Measurements from ENCODE around the gene STK11. TPM values are rescaled to one million over a fixed set of nuclear protein-coding genes. Genes with fewer than 3 reads are reported as not detected.

Gene STK11
- total RNA-seq: 10 to 100 TPM; 87.1 to 87.2 TPM

GRCh38 chr19:1205114-1206099, at the start of gene STK11:
STK11 (plus strand) TSS chr19:1205778; CDS start chr19:1206914, 1,136 bp downstream.
- peaks cover 21% of the 10 kb centered on the region for H3K4me1 Mint-ChIP-seq
- H3K9me3 Mint-ChIP-seq: no peaks in the 10 kb centered on the region
- peaks cover 10% of the 10 kb centered on the region for H3K36me3 Mint-ChIP-seq
- peak within 1 kb of the TSS; percentile 97 for H3K4me3 Mint-ChIP-seq
- no peaks in the 10 kb centered on the region for H3K27me3 Mint-ChIP-seq
- peak within 1 kb of the TSS; percentile 91 for H3K27ac Mint-ChIP-seq
- POLR2A ChIA-PET: no interaction called here
- peak; percentile 100 for DNase-seq
- peak; percentile 96 for ATAC-seq (ENCODE audit: low read depth)

GRCh38 chr19:1156305-1156801, 49.2 kb upstream of the STK11 start:
- Mint-ChIP-seq H3K27ac (no peak overlapping the region), H3K9me3 (no peaks in the 10 kb centered on the region), H3K4me3 (no peak overlapping the region), H3K36me3 (no peaks in the 10 kb centered on the region), H3K4me1 (no peaks in the 10 kb centered on the region), H3K27me3 (no peaks in the 10 kb centered on the region)
- POLR2A ChIA-PET: no interaction called here
- no peak for DNase-seq
- ATAC-seq (ENCODE audit: low read depth): no peak

GRCh38 chr19:1156830-1157615, 48.6 kb upstream of the STK11 start:
- Mint-ChIP-seq H3K4me3 (no peak overlapping the region), H3K27ac (no peak overlapping the region), H3K9me3 (no peaks in the 10 kb centered on the region), H3K27me3 (no peaks in the 10 kb centered on the region), H3K36me3 (no peaks in the 10 kb centered on the region), H3K4me1 (no peaks in the 10 kb centered on the region)
- ATAC-seq (ENCODE audit: low read depth): no peak
- DNase-seq: no peak
- POLR2A ChIA-PET: no interaction called here

- H3K27me3 Mint-ChIP-seq: no peaks in the 10 kb centered on the region
- ATAC-seq (ENCODE audit: low read depth) (no peak), DNase-seq (no peak)
- no peak overlapping the region for H3K4me3 Mint-ChIP-seq
- H3K36me3 Mint-ChIP-seq: no peaks in the 10 kb centered on the region
- no peak overlapping the region for H3K27ac Mint-ChIP-seq
- no peaks in the 10 kb centered on the region for H3K9me3 Mint-ChIP-seq
- POLR2A ChIA-PET: no interaction called here
- H3K4me1 Mint-ChIP-seq: no peaks in the 10 kb centered on the region
Measured at GRCh38 chr19:1157931-1158884, 47.4 kb upstream of the STK11 start.

GRCh38 chr19:1158885-1159448, 46.6 kb upstream of the STK11 start:
- Mint-ChIP-seq H3K27me3 (no peaks in the 10 kb centered on the region), H3K9me3 (no peaks in the 10 kb centered on the region), H3K36me3 (no peaks in the 10 kb centered on the region), H3K4me1 (no peaks in the 10 kb centered on the region), H3K4me3 (no peak overlapping the region), H3K27ac (no peak overlapping the region)
- ATAC-seq (ENCODE audit: low read depth): no peak
- no peak for DNase-seq
- POLR2A ChIA-PET: no interaction called here

GRCh38 chr19:1159864-1160595, 45.5 kb upstream of the STK11 start:
- Mint-ChIP-seq H3K27ac (no peak overlapping the region), H3K4me1 (no peaks in the 10 kb centered on the region), H3K27me3 (no peaks in the 10 kb centered on the region), H3K9me3 (no peaks in the 10 kb centered on the region), H3K4me3 (no peak overlapping the region), H3K36me3 (no peaks in the 10 kb centered on the region)
- POLR2A ChIA-PET: interaction anchor here (0.6 kb wide), 1 partner anchor 85 kb away, joined by 3 read pairs; no protein-coding TSS in a partner anchor
- ATAC-seq (ENCODE audit: low read depth): no peak
- DNase-seq: no peak

- ATAC-seq (ENCODE audit: low read depth): no peak
- no peaks in the 10 kb centered on the region for H3K4me1 Mint-ChIP-seq
- H3K27me3 Mint-ChIP-seq: no peaks in the 10 kb centered on the region
- no peak for DNase-seq
- no peak overlapping the region for H3K27ac Mint-ChIP-seq
- no peaks in the 10 kb centered on the region for H3K9me3 Mint-ChIP-seq
- peaks cover 5% of the 10 kb centered on the region for H3K36me3 Mint-ChIP-seq
- H3K4me3 Mint-ChIP-seq: no peak overlapping the region
- POLR2A ChIA-PET: no interaction called here
Measured at GRCh38 chr19:1161716-1162115, 43.9 kb upstream of the STK11 start.

GRCh38 chr19:1162404-1163282, 42.9 kb upstream of the STK11 start:
- ATAC-seq (ENCODE audit: low read depth) (no peak), DNase-seq (no peak)
- Mint-ChIP-seq H3K27me3 (no peaks in the 10 kb centered on the region), H3K27ac (no peak overlapping the region), H3K9me3 (no peaks in the 10 kb centered on the region), H3K36me3 (peaks cover 7% of the 10 kb centered on the region), H3K4me1 (no peaks in the 10 kb centered on the region), H3K4me3 (no peak overlapping the region)
- POLR2A ChIA-PET: interaction anchor here (0.6 kb wide), 1 partner anchor 305 kb away, joined by 4 read pairs; no protein-coding TSS in a partner anchor

- ATAC-seq (ENCODE audit: low read depth): no peak
- POLR2A ChIA-PET: interaction anchor here (0.6 kb wide), 2 partner anchors 40 to 306 kb away, joined by 3 to 4 read pairs; no protein-coding TSS in a partner anchor
Measured at GRCh38 chr19:1163283-1163933, 42.2 kb upstream of the STK11 start.

GRCh38 chr19:1163934-1164683, 41.5 kb upstream of the STK11 start:
- Mint-ChIP-seq H3K36me3 (peaks cover 7% of the 10 kb centered on the region), H3K27ac (no peak overlapping the region), H3K9me3 (no peaks in the 10 kb centered on the region), H3K4me3 (no peak overlapping the region), H3K4me1 (no peaks in the 10 kb centered on the region), H3K27me3 (no peaks in the 10 kb centered on the region)
- POLR2A ChIA-PET: interaction anchor here (0.6 kb wide), 1 partner anchor 39 kb away, joined by 3 read pairs; no protein-coding TSS in a partner anchor
- DNase-seq (no peak), ATAC-seq (ENCODE audit: low read depth) (no peak)

More at GRCh38 chr19:1163283-1163933, 42.2 kb upstream of the STK11 start:
- H3K4me3 Mint-ChIP-seq: no peak overlapping the region
- H3K27me3 Mint-ChIP-seq: no peaks in the 10 kb centered on the region
- H3K36me3 Mint-ChIP-seq: peaks cover 7% of the 10 kb centered on the region
- H3K27ac Mint-ChIP-seq: no peak overlapping the region
- H3K9me3 Mint-ChIP-seq: no peaks in the 10 kb centered on the region
- no peak for DNase-seq
- no peaks in the 10 kb centered on the region for H3K4me1 Mint-ChIP-seq
